Stimulated activated CD4-positive, alpha-beta T cell treated with anti-CD3 and anti-CD28 coated beads, Interleukin-4, amount 100 ng/mL, for 4 hours (primary cell): Measurements from ENCODE around the gene ANO1.

Experiments
- DNase-seq, 2 experiments: peaks; one replicate each; pipeline ENCODE4 v3.0.0-alpha.2; 2020

ANO1 gene

DNA sequence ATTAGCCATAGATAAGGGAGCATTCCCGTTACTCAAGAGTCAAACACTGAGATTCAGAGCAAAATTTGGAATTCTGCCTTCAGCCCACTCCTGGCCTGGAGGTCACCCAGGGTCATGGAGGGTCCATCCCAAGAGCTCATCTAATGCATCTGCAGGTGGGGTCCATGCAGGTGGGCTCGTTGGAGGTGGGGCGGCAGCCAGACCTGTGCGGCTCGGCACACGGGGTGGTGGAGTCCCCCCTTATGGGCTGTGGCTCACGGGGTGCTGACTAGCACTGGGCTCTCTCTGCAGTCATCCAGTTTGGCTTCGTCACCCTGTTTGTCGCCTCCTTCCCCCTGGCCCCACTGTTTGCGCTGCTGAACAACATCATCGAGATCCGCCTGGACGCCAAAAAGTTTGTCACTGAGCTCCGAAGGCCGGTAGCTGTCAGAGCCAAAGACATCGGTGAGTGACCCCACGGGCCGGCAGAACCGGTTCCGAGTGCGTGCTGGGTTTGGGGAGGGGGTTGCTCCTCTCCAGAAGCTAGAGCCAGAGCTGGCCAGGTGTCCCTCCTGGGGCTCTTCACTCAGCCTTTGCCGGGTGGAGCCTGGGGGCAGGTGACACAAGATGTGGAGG, 92.6 kb downstream of the ANO1 start:
- no peak for DNase-seq

DNA sequence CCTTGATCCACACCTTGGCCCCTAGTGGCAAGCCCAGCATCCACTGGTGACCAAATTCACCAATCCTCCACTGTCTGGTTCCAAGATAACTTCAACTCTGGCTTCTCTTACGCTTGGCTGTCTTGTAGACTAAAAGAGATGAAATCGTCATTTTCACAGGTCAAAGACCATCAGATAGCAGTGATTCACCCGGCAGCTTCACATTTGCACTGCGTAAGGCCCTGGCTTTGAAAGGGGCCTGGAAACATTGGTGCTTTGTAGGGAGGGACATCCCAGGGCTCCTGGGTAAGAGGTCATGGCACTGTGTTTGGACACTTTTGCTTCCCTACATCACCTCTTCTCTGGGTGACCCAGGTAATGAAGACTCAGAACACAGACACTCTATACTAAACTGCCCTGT, 94.9 kb downstream of the ANO1 start:
- no peak for DNase-seq

DNA sequence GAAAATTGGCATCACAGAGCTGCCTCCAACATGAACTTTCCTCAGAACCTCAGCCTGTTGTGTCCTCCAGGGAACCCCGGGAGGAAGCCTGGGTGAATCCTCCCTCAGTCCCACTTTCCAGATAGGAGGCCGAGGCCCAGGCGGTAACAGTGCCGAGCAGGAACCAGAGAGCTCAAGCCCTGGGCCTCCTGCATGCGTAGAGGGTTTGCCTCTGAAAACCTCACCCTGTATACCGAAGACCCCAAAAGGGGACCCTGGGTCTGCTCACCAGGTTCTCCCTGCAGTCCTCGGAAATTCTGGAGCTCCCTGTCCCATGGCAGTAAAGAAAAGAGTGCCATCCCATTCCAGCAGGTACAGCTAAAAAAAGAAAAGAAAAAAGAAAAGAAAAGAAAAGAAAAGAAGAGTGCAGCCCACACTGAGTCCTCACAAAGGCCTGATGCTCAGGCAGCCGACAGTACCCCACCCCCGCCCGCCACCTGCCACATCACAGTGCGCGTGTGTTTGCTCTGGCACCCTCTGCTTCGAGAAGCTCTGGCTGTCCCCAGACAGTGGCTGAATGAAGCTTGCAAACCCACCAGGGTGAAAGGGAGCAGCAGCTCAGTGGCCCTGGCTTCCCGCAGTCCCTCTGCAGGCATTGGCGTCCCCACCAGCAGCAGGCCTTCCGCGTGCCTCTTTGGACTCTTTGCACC, 96.6 kb downstream of the ANO1 start:
- no peak for DNase-seq

DNA sequence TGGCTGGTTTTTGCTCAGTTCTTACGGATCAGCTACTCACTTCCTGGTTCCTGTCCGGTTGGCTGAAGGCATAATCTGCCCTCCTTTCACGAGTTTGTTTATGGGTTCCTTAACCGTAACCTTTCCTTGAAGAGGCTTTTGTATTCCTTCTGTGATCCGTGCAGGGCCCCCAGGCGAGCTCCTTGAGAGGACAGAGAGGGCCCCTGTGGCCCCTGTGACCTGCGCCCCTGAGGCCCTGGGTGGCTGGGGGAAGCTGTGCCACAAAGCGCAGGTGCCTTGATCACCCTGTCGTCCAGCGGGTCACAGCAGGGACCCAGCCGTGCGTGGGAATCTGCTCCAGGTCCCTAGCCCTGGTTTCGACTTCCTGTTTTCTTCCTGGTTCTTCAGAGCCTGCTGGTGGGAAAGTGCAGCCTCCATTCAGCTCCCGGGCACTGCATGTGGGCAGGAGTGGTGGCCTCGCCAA, 97.2 kb downstream of the ANO1 start:
- no peak for DNase-seq

DNA sequence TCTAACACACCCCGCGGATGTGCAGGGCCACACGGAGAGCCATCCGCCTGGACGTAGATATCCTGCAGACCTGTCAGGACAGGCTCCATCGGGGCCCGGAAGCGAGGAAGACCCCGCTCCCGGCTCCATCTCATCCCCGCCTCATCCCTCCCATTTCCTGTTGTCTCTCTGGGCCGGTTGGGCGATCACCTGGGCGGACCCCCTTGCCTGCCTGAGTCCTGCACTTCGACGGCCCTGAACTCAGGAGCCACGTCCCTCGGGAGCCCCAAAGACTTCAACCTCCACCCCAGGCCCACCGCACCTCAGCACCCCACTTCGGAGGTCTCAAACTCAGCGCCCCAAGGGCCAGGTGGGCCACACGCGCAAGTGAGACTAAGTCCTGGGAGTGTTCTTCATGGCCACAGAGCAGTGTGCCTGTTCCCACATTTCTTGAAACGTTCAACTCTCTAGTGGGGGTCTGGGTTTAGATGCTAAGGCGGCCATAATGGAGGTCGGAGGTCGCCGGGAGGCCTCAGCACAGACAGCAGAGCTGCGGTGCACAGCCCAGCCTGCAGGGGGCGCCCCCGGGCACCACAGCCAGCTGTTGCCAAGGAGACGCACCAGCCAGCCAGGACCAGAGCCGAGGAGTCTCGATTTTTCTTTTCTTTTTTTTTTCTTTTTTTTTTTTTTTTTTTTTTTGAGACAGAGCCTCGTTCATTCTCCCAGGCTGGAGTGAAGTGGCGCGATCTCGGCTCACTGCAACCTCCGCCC, 99.0 kb downstream of the ANO1 start:
- DNase-seq = peak; percentile 21 to 37

DNA sequence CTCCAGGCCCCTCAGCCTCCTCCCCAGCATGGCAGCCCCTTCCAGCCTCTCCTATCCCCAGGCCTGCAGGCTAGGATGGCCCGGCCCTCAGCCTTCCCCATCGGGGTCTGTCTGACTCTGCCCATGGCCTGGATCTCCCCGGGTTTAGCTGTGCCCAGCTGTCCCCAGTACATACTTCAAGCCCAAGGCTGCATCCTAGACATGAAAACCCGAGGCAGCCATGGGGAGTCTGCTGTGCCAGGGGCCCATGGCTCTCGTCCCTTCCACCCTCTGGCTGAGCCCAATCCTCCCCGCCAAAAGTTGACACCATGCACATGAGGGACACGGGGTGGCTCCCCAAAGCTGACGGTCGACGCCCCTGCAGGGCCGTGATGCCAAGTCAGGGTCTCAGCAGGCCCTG, 102.8 kb downstream of the ANO1 start:
- no peak for DNase-seq

DNA sequence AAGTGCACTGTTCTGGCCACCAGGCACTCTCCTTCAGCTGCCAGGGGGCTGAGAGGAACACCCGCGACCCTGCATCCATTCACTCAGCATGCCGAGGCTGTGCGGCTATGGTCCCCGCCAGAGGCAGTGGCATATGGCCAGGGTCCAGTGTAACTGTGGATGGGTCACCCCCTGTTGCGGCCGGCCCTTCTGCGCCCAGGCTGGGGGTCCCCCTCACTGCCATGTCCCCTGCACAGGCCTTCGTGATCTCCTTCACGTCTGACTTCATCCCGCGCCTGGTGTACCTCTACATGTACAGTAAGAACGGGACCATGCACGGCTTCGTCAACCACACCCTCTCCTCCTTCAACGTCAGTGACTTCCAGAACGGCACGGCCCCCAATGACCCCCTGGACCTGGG, 104.1 kb downstream of the ANO1 start:
- no peak for DNase-seq

DNA sequence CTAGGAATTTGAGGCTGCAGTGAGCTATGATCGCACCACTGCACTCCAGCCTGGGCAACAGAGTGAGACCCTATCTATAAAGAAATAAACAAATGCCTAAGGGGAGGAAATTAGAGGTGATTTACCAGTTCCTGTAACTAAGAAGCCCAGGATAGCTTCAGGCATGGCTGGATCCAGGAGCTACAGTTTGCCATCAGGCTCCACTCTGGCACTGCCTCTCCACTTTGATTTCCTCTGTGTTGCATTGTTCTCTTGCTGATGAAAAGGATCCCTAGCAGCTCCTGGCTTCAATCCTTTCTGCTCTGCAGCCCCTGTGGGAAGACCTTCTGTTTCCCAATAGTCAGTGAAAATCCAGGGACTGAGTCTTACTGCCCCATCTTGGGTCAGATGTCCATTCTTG, 104.9 kb downstream of the ANO1 start:
- DNase-seq = no peak

DNA sequence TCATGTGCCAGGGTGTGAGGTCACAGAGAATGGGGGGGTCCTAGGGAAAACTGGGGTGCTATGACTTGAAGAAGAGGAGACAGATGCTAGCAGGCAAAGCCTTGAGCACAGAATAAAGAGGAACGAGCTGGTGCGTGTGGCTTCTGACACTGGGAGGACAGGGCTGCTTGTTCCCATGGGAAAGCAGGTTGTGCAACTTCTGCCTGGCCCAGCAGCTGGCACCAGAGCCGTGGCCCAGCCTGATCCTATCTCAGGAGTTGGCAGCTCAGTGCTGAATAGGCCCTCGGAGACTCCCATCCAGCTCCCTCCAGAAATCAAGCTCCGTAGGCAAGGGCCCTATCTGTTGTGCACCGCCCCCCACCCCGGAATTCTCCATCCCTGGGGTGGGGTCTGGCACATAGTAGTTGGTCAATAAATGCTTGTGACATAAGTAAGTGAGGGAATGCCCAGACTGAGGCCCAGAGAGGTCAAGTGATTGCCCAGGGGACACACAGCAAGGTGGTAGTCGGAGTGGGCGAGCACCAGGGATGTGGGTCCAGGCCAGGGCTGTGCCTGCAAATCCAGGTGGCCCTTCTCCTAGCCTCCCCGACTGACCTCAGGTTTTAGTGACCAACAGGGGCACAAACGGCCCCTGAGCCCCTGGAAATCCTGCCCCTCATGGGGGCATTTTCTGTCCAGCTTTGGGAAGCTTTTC, 105.5 kb downstream of the ANO1 start:
- DNase-seq = no peak

DNA sequence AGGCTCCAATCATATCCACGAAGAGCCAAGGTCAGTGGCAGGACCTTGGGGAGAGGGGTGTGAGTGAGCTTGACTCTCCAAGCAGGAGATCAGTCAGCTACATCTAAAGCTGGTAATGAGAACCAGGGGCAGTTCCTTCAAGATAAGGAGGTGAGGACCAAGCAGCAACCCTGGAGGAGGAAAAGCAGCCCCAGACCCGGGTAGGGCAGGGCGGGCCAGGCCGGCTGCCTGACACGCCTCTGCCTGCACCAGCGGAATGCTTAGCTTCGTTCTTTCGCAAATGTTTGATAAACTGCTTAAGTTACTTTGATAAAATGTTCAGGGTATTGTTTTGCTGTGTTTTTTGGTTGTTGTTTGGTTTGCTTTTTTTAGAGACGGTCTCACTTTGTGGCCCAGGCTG, 106.3 kb downstream of the ANO1 start:
- DNase-seq = no peak

DNA sequence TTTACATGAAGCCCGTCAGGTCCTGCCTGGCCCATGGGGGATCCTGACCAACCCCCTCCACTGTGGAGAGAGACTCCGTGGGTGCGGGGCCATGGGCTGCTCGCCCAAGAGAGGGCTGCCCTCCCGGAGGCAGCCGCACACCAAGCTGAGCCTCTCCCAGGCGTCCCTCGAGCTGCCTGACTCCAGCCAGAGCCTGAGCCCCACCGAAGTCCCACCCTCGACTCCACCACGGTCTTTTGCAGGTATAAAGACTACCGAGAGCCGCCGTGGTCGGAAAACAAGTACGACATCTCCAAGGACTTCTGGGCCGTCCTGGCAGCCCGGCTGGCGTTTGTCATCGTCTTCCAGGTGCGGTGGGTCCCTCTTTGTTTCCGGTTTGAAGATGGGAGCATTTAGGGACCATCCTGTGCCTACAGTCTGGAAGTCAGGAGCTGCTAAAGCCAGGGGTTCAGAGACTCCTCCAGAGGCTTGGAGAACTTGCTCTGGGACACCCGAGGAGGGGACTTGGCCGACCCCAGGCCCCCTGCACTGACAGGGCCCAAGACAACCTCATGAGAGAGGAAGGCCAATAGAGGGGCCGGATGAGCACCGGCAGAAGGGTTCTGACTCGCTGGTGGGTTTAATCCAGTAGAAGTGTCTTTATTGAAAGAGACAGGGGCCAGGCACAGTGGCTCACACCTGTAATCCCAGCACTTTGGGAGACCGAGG, 107.4 kb downstream of the ANO1 start:
- DNase-seq = no peak

DNA sequence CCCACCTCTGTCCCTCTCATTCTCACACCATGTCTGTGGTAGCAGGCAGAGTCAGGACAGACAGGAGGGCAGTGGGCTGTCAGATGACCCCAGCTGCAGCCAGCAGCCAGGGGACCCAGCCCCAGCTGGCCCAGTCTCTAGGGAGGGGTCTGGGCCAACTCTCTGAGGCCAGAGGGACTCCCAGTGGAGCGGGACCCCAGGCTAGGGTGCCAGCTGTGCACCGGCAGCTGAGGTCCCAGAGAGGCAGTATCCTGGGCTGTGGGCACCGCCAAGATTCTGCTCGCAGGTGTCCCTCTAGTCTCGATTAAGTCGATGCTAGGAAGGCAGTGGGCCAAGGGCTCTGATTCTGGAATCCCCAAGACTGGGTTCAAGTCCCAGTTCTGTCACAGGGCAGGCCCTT, 108.3 kb downstream of the ANO1 start:
- DNase-seq = no peak

DNA sequence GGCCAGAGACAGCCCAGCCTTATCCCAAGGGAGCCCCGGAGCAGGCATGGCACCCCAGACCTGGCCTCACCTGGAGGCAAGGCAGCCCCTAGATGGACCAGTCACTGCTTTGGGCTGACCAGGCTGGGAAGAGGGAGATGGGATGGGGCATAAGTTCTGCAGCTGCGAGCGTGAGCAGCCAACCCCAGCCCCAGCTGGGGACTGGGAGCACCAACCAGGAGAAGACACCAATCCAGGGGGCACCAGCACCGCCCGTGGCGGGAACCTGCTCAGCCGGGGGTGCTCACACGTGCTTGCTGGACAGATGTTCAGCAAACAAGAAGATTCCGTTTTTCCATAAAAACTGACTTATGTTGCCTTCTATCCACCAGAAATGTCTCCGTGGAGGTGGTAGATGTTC, 108.8 kb downstream of the ANO1 start:
- DNase-seq = no peak

DNA sequence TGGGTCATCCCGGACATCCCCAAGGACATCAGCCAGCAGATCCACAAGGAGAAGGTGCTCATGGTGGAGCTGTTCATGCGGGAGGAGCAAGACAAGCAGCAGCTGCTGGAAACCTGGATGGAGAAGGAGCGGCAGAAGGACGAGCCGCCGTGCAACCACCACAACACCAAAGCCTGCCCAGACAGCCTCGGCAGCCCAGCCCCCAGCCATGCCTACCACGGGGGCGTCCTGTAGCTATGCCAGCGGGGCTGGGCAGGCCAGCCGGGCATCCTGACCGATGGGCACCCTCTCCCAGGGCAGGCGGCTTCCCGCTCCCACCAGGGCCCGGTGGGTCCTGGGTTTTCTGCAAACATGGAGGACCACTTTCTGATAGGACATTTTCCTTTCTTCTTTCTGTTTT, 109.7 kb downstream of the ANO1 start:
- no peak for DNase-seq

DNA sequence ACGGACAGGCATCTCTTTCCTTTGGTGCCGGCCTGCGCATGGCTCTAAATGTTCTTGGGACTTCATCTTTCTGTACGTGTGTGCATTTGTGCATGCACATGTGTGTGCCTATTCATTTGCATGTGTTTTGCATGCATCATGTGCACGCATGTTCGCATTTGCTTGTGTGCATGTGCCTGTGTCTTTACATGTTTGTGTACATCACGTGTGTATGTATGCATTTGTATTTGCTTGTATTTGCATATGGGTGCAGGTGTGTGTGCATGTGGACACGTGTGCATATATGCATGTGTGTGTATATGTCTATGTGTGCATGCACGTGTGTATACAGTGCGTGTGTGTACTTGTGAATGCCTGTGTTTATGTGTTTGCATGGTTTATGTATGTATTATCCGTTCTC, 111.5 kb downstream of the ANO1 start:
- no peak for DNase-seq

DNA sequence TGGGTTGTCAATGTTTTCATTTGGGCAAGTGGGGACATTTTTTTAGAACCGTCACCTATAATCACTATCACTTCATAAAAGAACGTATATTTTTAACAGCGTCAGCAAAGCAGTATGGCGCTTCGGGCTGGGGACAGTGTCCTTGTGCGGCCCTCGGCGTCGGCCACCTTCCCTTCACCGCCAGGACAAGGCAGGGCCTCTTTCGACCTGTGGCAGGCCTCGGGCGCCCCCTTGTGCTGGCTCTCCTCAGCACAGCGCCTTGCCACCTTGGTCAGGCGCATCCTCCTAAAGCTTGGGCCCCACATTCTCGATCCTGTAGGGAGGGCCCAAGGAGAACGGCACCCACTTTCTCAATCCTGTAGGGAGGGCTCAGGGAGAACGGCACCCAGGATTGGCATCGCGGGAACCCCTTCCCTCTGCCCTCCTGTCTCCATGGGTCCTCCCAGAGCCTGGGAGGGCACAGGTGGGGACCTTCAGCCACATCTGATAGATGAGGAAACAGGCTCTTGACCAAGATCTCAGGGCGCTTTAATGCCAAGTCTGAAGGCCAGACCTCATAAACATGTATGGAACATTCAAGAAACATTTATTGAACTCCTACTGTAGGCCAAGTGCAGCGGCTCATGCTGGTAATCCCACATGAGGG, 113.5 kb downstream of the ANO1 start:
- DNase-seq = peak; percentile 27 to 53

DNA sequence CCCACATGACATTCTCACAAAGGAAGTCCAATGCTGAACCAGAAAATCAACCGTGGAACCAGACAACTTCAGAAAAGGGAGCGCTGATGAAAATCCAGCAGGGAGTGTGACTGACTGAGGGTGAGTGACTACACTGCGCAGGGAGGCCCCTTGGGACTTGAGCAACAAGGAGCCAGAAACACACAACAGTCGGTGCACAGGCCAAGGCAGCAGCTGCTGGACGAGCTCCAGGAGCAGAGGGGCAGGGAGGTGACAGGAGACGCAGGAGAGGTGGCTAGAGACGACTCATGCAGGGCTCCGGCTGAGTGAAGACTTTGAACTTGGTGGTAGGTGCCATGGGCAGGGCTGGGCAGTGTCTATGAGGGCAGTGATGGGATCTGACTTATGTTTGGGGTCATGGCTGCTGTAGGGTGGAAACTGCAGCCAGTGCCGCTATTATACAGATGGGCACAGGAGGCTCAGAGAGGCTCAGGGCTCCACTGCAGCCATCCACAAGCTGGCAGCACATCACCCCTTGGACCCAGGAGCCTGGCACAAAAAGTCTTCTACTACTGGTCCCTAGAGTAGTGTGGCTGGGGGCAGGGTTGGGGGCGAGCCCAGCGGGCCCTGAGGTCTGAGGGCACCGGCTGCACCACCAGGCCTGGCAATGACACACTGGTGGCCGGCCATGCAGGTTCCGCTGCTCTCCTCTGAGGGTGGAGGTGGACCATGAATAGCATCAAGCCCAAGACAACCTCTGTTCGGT, 114.7 kb downstream of the ANO1 start:
- DNase-seq = no peak

DNA sequence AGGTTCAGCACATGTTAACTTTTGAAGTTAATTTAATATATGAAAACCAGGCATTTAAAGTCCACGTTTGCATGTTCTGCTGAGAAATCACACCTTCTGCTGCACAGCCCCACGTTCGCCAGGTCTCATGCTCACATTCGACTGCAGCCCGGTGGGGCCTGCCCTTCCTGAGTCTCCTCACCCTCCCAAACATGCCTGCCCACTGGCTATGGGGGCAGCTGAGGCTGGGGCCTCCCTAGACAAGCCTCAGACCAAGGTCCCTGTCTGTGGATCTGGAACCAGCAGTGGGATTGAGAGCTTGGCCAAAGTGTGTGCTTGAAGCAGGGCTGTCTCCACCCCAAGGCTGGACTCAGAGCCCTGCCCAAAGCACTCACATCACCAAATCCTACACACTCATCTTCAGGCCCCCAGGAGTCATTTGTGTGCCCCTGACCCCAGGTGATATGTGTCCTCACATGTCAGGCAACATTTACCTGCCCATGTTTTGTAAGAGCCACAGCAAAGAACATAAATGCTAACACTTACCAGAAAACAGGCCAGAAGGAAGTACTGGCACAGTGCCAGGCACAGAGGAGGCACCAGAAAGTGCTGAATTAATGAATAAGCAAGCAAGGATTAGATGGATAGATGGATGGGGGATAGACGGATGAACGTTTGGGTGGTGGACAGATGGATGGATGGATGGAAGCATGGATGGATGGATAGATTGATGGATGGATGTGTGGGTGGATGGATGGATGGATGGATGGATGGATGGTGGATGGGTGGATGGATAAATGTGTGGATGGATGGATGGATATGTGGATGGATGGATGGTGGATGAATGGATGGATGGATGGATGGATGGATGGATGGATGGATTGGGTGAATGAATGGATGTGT, 115.5 kb downstream of the ANO1 start:
- DNase-seq = no peak

DNA sequence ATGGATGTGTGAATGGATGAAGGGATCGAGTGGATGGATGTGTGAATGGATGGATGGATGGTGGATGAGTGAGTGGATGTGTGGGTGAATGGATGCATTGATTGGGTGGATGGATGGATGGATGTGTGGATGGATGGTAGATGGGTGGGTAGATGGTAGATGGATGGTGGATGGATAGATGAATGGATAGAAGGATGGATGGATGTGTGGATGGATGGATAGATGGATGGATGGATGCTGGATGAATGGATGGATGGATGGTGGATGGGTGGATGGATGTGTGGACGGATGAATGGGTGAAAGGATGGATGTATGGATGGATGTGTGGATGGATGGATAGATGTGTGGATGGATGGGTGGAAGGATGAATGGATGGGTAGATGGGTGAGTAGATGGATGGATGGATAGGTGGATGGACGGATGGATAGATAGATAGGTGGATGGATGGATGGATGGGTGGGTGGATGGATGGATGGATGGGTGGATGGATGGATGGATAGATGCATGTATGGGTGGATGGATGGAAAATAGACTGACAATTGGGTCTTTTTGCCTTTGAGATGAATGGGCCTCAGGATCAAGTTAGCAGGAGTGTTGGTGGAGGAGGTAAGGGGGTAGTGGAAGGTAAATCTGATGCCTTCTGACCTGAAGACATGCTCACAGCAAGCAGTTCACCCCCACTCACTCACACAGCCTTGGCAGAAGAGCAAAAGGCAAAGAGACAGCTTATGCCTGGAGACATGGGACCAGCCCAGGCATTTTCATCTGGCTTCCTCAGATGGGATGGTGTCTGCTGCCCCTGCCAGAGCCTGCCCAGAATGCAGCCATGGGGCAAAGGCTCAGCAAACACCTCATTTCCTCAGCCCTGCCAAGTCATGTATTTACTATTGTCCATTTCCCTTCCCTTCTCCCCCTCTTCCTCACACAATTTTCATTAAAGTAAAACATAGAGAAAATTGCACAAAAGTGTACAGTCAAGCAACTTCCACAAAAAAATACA, 117.0 kb downstream of the ANO1 start:
- no peak for DNase-seq
